GM13977 (cell line): ENCODE results near the gene RBM45.
"Not testable (repeated sequence)": the region's sequence is repeated elsewhere in the genome, so short reads cannot be mapped to it uniquely, and the experiment has no call there.

Experiments
- DNase-seq: peaks from one replicate; pipeline ENCODE4 v3.0.0; 2012; ENCODE audit warnings: low spot score
- CTCF ChIP-seq: IDR thresholded peaks from 2 replicates; pipeline ENCODE4 v1.5.1; 2012; ENCODE audit warnings: mild to moderate bottlenecking, control low read depth; ENCODE audit not compliant: insufficient read depth; ENCODE audit errors: extremely low read depth, missing control alignments
- in situ Hi-C: fragments of 300-500 bp; cut with MboI; formaldehyde crosslinking; loops from one replicate; pipeline ENCODE4 v1.12.0; 2022; ENCODE audit warnings: low sequenced_read_pairs, low pct_unique_long_range_greater_than_20kb, mixed read lengths, inconsistent platforms; ENCODE audit not compliant: unreplicated experiment

Gene RBM45

GRCh38 chr2:178152977-178153376 lies 40.7 kb downstream of the RBM45 start:
- TF ChIP-seq CTCF, result no peak
- DNase-seq, result no peak
- in situ Hi-C loops, result no loop called here

- in situ Hi-C loops, DNase-seq: not testable (repeated sequence)
Measured at GRCh38 chr2:178153878-178154277, 41.6 kb downstream of the RBM45 start.

- DNase-seq, result no peak
- in situ Hi-C loops, result no loop called here
- TF ChIP-seq CTCF, result no peak
Measured at GRCh38 chr2:178155524-178155923, 43.3 kb downstream of the RBM45 start.

- TF ChIP-seq CTCF, result no peak
- DNase-seq, result no peak
- in situ Hi-C loops, result no loop called here
Measured at GRCh38 chr2:178157574-178157973, 45.3 kb downstream of the RBM45 start.

- no peak for DNase-seq
- in situ Hi-C loops, result no loop called here
- TF ChIP-seq CTCF, result no peak
Measured at GRCh38 chr2:178159966-178160365, 47.7 kb downstream of the RBM45 start.

GRCh38 chr2:178160601-178161000 lies 48.4 kb downstream of the RBM45 start:
- no peak for TF ChIP-seq CTCF
- no peak for DNase-seq
- in situ Hi-C loops, result no loop called here

- in situ Hi-C loops, result no loop called here
- TF ChIP-seq CTCF, result no peak
- DNase-seq, result no peak
Measured at GRCh38 chr2:178163395-178163794, 51.2 kb downstream of the RBM45 start.
